Mesodermal cell (in vitro differentiated cells): Measurements from ENCODE around the gene ARNT2.

Experiments
- H3K27ac ChIP-seq: 2 replicates; pipeline ENCODE4 v1.7.0; 2013; ENCODE audit warnings: mild to moderate bottlenecking, low read depth, low read length, moderate library complexity; ENCODE audit not compliant: severe bottlenecking
- H3K36me3 ChIP-seq: 2 replicates; pipeline ENCODE4 v1.7.1; 2013; ENCODE audit warnings: mild to moderate bottlenecking, low read length, moderate library complexity; ENCODE audit not compliant: control insufficient read depth, insufficient read depth
- H3K4me1 ChIP-seq: one replicate; pipeline ENCODE4 v1.7.1; 2013; ENCODE audit warnings: mild to moderate bottlenecking, low read length; ENCODE audit not compliant: insufficient read depth, control insufficient read depth, poor library complexity, severe bottlenecking
- H3K4me3 ChIP-seq: 2 replicates; pipeline ENCODE4 v1.7.0; 2013; ENCODE audit warnings: low read length, control low read depth, mild to moderate bottlenecking; ENCODE audit not compliant: insufficient read depth, poor library complexity, severe bottlenecking; ENCODE audit errors: extremely low read depth
- H3K9me3 ChIP-seq: 2 replicates; pipeline ENCODE4 v1.7.1; 2013; ENCODE audit warnings: mild to moderate bottlenecking, low read length, moderate library complexity; ENCODE audit not compliant: control insufficient read depth
- WGBS, 2 experiments: methylation state at CpG; one replicate each; pipeline ENCODE4 v1.1.5; 2013; ENCODE audit warnings: missing lambda C conversion rate in 2 of 2; ENCODE audit not compliant: insufficient coverage in 2 of 2; 5-methylcytosine and 5-hydroxymethylcytosine counted together

Gene ARNT2

GRCh38 chr15:80455668-80456442 is 51.7 kb downstream of the ARNT2 start:
- WGBS, 2 experiments, result 18 to 23% methylated on average over 12 to 14 of the region's 17 CpGs
- Histone ChIP-seq H3K36me3 (no peaks in the 10 kb centered on the region), H3K27ac (no peak overlapping the region), H3K4me1 (peaks cover 11% of the 10 kb centered on the region), H3K9me3 (no peaks in the 10 kb centered on the region), H3K4me3 (no peak overlapping the region)

DNA sequence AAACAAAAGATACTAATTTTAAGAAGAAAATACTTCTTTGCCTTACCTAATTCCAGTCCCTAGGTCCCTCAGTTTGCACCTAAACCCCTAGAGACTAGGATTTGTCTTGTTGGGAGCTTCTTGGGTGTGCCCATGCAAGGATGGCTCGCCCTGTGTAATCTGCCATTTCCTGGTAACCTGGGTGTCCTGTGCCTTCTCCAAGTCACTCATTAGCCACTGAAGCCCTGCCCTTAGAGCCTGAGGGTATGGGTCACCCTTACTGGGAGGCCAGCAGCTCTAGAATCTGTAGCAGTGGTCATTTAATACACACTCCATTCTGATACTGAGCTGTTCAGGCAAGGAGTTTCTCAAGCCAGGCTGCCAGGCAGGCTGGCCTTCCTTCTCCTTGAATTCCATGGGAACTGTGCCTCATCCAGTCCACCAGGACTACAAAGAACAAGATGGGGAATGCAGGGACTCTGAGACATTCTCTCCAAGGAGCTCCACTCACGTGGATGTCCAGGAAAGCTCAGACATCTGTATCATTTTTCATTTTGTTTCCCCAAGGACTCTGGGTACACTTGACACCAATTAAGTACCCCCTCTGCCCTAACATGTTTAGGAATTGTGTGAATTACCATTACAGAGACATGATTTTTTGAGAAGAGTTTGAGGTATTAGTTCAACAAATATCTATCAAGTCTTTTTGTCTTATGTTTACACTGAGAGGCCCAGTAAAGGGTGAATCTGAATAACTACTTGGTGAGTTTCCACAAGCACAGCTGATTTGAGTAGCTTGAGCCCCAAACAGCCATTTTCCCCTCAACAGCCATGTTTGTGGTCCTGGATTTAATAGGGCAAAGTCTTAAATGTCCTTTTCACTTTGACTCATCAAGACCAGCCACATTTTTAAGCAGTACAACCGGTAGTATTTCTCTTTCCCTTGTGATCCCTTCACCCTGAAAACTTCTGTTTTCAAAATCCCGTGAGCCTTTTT is 52.6 kb downstream of the ARNT2 start:
- no peak overlapping the region for H3K4me3 ChIP-seq
- WGBS, 2 experiments, result 0 to 52% methylated on average over 1 to 3 of the region's 4 CpGs
- peaks cover 11% of the 10 kb centered on the region for H3K4me1 ChIP-seq
- H3K9me3 ChIP-seq, result no peaks in the 10 kb centered on the region
- H3K36me3 ChIP-seq, result no peaks in the 10 kb centered on the region
- no peak overlapping the region for H3K27ac ChIP-seq

DNA sequence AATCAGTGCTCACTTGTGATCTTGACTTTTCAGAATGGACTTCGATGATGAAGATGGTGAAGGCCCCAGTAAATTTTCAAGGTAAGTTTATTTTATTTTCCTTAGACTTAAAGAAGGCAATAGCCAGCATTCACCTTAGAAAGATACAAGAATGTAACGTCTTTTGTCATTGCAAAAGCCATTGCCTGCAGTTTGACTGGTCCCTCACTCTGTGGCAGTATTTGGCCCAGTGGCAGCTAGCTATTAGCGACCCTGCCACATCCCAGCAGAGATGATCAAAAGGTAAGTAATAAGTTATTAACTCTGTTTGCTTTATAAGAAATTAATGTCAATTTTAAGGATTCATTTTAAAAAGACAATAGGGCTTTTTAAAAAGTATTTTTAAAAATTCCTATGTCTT is 53.7 kb downstream of the ARNT2 start:
- Histone ChIP-seq H3K9me3 (no peaks in the 10 kb centered on the region), H3K4me3 (no peak overlapping the region), H3K4me1 (peaks cover 11% of the 10 kb centered on the region), H3K27ac (no peak overlapping the region), H3K36me3 (no peaks in the 10 kb centered on the region)
- WGBS, 2 experiments, result 100% methylated on average over 1 of the region's 3 CpGs; no CpG with 5 or more reads in 1 of the 2 experiments

DNA sequence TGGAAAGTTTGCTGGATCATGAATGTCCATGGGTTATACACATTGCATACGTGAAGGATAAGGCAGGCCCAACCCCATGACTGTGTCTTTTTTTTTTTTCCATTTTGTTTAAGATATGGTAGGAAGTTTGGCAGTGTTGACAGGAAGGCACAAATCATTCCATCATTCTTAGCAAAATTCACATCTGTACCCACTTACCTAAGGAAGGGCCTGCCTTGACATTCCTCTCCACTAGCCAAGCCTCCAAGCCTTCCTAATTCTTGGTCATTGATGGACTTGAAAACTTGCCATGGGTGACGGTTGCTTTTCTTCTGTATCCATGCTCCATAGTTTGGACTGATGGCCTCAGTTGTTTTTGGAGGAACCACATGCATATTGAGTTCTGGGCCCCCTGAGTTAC is 54.4 kb downstream of the ARNT2 start:
- H3K9me3 ChIP-seq, result no peaks in the 10 kb centered on the region
- peaks cover 11% of the 10 kb centered on the region for H3K4me1 ChIP-seq
- no peak overlapping the region for H3K27ac ChIP-seq
- 88 to 90% methylated on average over 1 to 2 of the region's 2 CpGs for WGBS, 2 experiments
- no peaks in the 10 kb centered on the region for H3K36me3 ChIP-seq
- H3K4me3 ChIP-seq, result no peak overlapping the region

DNA sequence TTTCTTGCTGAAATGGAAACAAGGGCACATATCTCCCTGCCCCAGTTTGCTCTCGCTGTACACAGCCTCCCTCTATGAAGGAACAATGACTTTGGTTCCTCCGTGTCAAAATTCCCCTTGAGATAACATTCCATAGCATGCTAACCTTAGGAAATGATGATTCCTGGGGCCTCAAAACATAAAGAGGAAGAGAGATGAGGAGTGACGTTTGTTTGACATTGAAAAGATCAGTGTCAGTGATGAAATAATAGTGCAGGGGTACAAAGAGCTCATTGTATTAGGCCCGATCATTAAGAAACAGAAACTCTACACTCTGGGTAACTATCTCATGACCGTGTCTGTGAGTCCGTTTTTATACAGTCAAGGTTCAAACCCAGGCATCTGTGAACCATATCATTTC is 55.2 kb downstream of the ARNT2 start:
- H3K27ac ChIP-seq, result no peak overlapping the region
- H3K9me3 ChIP-seq, result no peaks in the 10 kb centered on the region
- H3K4me1 ChIP-seq, result peaks cover 11% of the 10 kb centered on the region
- no peaks in the 10 kb centered on the region for H3K36me3 ChIP-seq
- H3K4me3 ChIP-seq, result no peak overlapping the region
- 81 to 88% methylated on average over 1 to 2 of the region's 6 CpGs for WGBS, 2 experiments

DNA sequence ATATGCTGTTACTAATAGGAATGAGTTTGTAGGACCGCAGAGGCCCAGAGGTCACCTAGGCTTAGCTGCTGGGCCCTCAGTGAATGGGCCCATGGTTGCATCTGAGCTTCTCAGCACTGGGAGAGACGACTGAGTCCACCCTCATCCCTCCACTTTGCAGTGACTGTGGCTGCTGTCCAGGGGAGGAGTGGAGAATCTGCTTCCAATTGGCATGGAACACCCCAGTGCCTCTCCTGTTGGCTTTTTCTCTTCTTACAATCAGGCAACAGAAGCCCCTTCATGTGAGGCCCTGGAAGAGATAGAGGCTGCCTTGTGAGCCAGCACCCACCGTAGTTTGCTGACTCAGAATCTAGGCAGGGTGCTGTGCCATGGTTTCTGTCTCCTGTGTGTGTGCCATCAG is 55.6 kb downstream of the ARNT2 start:
- Histone ChIP-seq H3K9me3 (no peaks in the 10 kb centered on the region), H3K4me3 (no peak overlapping the region), H3K27ac (no peak overlapping the region), H3K36me3 (no peaks in the 10 kb centered on the region), H3K4me1 (peaks cover 9% of the 10 kb centered on the region)
- WGBS, 2 experiments, result 94 to 100% methylated on average over 2 of the region's 3 CpGs

DNA sequence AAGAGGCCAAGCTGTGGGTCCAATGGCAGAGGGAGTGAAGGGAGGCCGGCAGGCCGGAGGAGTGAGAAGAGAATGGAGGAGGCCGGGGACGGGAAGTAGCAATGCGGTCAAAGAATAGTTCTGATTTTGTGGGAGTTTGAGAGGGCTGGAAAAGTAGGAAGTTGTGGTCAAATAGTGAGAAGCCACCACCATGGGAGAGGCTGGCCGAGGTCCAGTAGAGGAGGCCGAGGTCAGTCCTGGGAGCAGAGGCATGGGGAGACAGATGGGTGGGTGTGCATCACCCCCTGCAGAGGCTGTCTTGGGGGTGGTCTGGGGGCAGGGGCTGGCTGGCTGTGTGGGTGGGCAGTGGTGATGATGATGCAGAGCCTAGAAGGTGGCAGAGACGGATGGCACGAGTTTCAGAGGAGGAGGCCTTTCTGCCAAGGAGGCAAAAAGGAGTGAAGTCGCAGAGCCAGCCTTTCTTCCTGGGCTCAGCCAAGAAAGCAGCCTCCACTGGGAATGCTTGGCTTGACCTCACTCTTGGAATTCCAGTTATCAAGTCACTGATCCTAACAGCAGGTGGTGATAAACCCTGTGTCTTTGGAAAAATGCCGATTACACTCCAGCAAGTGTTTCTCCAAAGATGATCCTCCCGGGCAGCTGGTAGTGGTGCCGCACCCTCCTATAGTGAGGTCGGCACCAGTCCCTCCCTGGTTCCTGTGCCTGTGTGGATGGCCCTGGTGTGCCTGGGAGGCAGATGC is 57.3 kb downstream of the ARNT2 start:
- Histone ChIP-seq H3K4me1 (no peaks in the 10 kb centered on the region), H3K27ac (no peak overlapping the region)
- 91 to 94% methylated on average over 13 to 14 of the region's 14 CpGs for WGBS, 2 experiments

GRCh38 chr15:80462111-80462510 is 57.9 kb downstream of the ARNT2 start:
- Histone ChIP-seq H3K4me1 (no peaks in the 10 kb centered on the region), H3K27ac (no peak overlapping the region), H3K9me3 (no peaks in the 10 kb centered on the region), H3K4me3 (no peak overlapping the region), H3K36me3 (no peaks in the 10 kb centered on the region)
- WGBS, 2 experiments, result 70 to 88% methylated on average over 2 to 4 of the region's 6 CpGs

More for the DNA sequence above, 57.3 kb downstream of the ARNT2 start:
- Histone ChIP-seq H3K9me3 (no peaks in the 10 kb centered on the region), H3K36me3 (no peaks in the 10 kb centered on the region), H3K4me3 (no peak overlapping the region)

DNA sequence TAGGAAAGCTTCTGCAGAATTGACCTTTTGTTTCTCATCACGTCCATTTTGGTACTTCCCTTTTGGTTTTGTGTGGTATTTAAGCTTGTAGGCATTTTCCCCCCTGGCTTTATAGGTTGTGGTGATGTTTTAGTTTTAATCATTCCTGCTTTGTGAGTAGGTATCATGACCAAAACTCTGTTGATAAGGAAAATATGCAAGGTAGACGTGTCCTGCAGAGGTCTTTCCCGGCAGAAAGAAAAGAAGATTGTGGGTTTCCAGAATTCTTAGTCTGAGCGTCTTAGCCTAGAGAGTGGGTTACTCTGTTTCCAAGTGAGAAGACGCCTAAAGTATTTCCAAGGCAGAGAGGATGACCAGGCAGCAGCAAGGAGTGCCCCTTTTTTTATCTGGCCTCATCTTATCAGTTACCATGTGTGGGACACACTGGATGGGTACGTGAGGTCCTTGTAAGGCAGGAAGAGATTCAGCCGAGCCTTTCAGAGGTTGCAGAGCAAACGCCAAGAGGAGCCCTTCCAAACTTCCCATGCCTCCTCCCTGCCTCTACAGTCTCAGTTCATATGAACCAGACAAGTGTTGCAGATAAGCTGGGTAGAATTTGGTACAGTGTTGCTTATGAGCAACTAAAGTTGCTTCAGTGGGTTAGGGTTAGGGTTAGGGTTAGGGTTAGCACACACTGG is 58.8 kb downstream of the ARNT2 start:
- Histone ChIP-seq H3K4me1 (no peaks in the 10 kb centered on the region), H3K27ac (no peak overlapping the region), H3K9me3 (no peaks in the 10 kb centered on the region), H3K36me3 (no peaks in the 10 kb centered on the region), H3K4me3 (no peak overlapping the region)
- 91 to 95% methylated on average over 5 to 7 of the region's 8 CpGs for WGBS, 2 experiments
